ENCODE measurements around the gene NFIX. TPM values are rescaled to one million over a fixed set of nuclear protein-coding genes. Genes with fewer than 3 reads are reported as not detected.

NFIX gene
- total and polyA plus RNA-seq, 12 donors, result 1.3 to 72.8 (median 28.6) TPM

DNA sequence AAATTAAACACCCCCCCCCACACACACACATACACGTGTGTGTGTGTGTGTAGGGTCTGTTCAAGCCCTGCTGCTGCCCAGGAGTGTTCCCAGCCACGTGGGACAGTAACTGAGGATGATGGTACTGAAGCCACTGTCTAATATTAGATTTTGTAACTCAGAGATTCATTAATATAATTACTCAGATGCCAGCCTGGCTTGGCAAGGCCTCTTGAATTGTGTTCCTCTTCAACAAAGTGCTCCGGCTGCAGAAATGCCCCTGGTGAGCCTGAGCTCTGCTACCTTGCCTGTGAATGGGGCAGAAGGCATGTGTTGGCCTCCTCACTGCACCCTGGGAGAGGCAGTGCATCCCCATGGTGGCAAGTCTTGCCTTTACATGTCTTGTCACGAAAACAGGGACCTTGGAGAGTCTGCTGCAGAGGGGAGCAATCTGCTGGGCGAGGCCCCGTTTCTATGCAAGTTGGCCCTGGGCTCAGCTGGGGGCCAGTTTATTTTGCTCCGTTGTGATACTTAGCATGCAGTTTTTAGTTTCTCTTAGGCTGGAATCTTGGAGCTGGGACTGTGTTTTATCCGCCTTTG, 44.0 kb downstream of the NFIX start:
- Histone ChIP-seq H3K4me1 (replicated peaks in 1 of 2) (peaks cover 12 to 38% of the 10 kb centered on the region in 2 donors), H3K9me3 (replicated peaks in 1 of 3) (no peaks in the 10 kb centered on the region), H3K27ac (no peak overlapping the region), H3K36me3 (replicated peaks in 1 of 2) (no peaks in the 10 kb centered on the region), H3K27me3 (no peaks in the 10 kb centered on the region), H3K4me3 (no peak overlapping the region)
- 81 to 88% (median 87%) methylated on average over 6 to 8 of the region's 8 CpGs for WGBS, 4 donors
- no peak for TF ChIP-seq POLR2A (IDR thresholded peaks at IDR 0.05)
- TF ChIP-seq, protein P1, sequence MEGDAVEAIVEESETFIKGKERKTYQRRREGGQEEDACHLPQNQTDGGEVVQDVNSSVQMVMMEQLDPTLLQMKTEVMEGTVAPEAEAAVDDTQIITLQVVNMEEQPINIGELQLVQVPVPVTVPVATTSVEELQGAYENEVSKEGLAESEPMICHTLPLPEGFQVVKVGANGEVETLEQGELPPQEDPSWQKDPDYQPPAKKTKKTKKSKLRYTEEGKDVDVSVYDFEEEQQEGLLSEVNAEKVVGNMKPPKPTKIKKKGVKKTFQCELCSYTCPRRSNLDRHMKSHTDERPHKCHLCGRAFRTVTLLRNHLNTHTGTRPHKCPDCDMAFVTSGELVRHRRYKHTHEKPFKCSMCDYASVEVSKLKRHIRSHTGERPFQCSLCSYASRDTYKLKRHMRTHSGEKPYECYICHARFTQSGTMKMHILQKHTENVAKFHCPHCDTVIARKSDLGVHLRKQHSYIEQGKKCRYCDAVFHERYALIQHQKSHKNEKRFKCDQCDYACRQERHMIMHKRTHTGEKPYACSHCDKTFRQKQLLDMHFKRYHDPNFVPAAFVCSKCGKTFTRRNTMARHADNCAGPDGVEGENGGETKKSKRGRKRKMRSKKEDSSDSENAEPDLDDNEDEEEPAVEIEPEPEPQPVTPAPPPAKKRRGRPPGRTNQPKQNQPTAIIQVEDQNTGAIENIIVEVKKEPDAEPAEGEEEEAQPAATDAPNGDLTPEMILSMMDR (IDR thresholded peaks at IDR 0.05), result no peak
- DNase-seq, result no peak
- intact Hi-C loops (cut with DNase I), result no loop called here

DNA sequence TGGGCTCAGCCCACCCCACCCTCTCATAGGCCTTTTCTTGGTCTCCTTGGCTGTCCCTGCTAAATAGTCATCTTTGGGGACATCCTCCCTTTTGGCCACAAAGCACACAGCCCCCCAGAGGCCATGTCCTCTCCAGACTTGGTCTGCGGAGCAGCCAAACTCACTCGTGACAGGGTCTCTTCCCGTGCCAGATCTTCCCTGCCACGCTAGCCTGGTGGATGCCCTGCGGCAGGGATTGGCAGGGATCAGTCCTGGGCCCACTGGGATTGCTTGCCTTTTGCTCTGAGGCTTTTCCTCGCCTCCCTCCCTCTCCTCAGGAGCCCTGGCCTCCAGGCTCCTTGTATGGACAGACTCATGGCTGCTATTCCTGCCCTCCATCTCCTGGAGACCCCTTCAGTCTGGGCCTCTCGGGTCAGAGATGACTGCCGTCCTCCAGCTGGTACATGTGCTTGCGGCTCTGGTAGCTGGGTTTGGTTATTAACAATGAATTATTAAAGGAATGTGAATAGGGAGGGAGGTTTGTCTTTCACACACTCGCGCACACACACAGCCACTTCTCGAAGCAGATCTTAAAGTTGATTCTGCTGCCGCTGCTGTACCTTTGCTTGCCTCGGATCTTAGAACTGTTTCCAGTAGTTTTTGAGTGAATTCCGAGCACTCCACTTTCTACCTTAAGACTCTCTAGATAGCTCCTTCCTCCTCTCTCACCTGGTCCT, 45.1 kb downstream of the NFIX start:
- no peaks in the 10 kb centered on the region for H3K27me3 ChIP-seq
- H3K4me3 ChIP-seq, result no peak overlapping the region
- 79 to 89% (median 87%) methylated on average over 15 of the region's 15 CpGs for WGBS, 4 donors
- TF ChIP-seq POLR2A (IDR thresholded peaks at IDR 0.05), result no peak
- TF ChIP-seq, protein P1 (IDR thresholded peaks at IDR 0.05), result no peak
- intact Hi-C loops (cut with DNase I), result no loop called here
- no peak for DNase-seq
- H3K9me3 ChIP-seq (replicated peaks in 1 of 3), result no peaks in the 10 kb centered on the region
- H3K27ac ChIP-seq, result no peak overlapping the region
- H3K36me3 ChIP-seq (replicated peaks in 1 of 2), result no peaks in the 10 kb centered on the region
- peaks cover 4 to 28% of the 10 kb centered on the region in 2 donors for H3K4me1 ChIP-seq (replicated peaks in 1 of 2)

DNA sequence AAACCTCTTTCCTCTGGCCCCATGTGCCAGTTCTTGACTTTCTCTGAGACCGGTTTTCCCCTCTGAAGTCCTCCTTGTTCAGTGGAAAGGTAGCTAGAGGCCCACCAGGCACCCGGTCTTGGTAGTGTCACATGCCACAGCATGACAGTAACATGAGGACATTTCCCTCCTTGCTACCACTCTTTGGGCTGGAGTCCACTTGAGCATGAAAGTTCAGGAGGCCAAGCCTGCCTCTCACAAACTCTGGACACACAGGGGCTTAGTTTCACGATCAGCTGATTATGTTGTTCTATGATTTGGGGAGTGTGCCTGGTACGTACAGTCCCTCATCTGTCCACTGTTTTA, 45.6 kb downstream of the NFIX start:
- 77 to 86% (median 81%) methylated on average over 4 of the region's 4 CpGs for WGBS, 4 donors
- Histone ChIP-seq H3K4me3 (no peak overlapping the region), H3K27me3 (no peaks in the 10 kb centered on the region), H3K9me3 (replicated peaks in 1 of 3) (no peaks in the 10 kb centered on the region), H3K27ac (no peak overlapping the region), H3K36me3 (replicated peaks in 1 of 2) (no peaks in the 10 kb centered on the region), H3K4me1 (replicated peaks in 1 of 2) (peaks cover 4 to 28% of the 10 kb centered on the region in 2 donors)
- TF ChIP-seq POLR2A (IDR thresholded peaks at IDR 0.05), result no peak
- TF ChIP-seq, protein P1 (IDR thresholded peaks at IDR 0.05), result no peak
- intact Hi-C loops (cut with DNase I), result no loop called here
- no peak for DNase-seq

DNA sequence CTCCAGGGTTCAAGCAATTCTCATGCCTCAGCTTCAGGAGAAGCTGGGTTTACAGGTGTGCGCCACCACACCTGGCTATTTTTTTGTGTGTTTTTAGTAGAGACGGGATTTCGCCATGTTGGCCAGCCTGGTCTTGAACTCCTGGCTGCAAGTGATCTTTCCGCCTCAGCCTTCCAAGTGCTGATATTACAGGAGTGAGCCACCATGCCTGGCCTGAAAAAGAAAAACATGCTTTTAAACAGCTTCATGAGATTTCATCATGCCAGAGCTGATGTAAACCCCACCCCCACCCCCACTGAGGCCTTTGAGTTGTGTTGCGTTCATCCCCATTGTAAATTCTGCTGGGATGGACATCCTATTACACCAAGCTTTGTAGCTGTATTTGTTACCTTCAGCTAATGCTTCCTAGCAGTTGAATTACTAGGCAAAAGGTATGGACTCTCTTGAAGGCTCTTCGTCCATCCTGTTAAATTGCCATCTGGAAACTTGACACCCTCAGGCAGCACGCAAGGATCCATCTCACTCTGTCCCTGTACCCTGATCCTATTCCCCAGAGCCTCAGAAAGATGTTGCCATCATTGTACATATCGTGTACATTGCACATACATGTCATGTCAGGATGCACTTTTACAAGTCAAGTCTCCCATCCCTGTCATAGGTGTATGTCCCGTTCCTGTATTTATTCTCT, 47.3 kb downstream of the NFIX start:
- intact Hi-C loops (cut with DNase I), result no loop called here
- Histone ChIP-seq H3K4me1 (replicated peaks in 1 of 2) (peaks cover 0 to 13% of the 10 kb centered on the region in 2 donors), H3K36me3 (replicated peaks in 1 of 2) (no peaks in the 10 kb centered on the region), H3K27me3 (no peaks in the 10 kb centered on the region), H3K9me3 (replicated peaks in 1 of 3) (no peaks in the 10 kb centered on the region), H3K4me3 (no peak overlapping the region), H3K27ac (no peak overlapping the region)
- WGBS, 4 donors, result 88 to 96% (median 93%) methylated on average over 9 of the region's 9 CpGs
- DNase-seq, result no peak
- TF ChIP-seq, protein P1 (IDR thresholded peaks at IDR 0.05), result no peak
- TF ChIP-seq POLR2A (IDR thresholded peaks at IDR 0.05), result no peak

All from adrenal gland (tissue), 12 donors.